GM12864 (cell line): ENCODE measurements around the gene SHROOM2.

ENCODE experiments used
- DNase-seq: peaks from one replicate; pipeline ENCODE4 v3.0.0-alpha.2; 2011; ENCODE audit warnings: low read depth
- H3K4me3 ChIP-seq: 2 replicates; pipeline ENCODE4 v1.5.1; 2011; ENCODE audit warnings: mild to moderate bottlenecking, low read depth, low read length, control low read depth
- TF ChIP-seq, protein P1 (sequence below): IDR thresholded peaks from 2 replicates; pipeline ENCODE4 v1.5.1; 2011; ENCODE audit warnings: low read depth, mild to moderate bottlenecking, moderate library complexity, low read length, control low read depth, inconsistent platforms; ENCODE audit errors: missing control alignments

SHROOM2 gene

DNA sequence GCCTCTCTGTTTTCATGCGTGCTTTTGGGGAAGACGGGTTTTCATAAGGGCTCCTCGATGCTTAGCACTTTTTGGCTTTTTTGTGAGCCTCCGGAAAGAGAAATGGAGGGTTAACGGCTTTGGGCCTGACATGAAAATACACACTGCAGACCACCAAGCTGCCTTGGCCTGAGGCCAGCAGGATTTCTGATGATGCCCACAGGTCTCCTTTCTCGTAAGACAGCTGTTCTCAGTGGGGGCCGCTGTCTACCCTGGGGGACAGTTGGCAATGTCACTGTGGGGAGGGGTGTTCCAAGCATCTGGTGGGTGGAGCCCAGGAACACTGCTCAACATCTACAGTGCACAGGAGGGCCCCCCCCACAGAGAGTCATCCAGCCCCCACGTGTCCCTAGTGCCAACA lies 151.5 kb downstream of the SHROOM2 start:
- TF ChIP-seq, protein P1, sequence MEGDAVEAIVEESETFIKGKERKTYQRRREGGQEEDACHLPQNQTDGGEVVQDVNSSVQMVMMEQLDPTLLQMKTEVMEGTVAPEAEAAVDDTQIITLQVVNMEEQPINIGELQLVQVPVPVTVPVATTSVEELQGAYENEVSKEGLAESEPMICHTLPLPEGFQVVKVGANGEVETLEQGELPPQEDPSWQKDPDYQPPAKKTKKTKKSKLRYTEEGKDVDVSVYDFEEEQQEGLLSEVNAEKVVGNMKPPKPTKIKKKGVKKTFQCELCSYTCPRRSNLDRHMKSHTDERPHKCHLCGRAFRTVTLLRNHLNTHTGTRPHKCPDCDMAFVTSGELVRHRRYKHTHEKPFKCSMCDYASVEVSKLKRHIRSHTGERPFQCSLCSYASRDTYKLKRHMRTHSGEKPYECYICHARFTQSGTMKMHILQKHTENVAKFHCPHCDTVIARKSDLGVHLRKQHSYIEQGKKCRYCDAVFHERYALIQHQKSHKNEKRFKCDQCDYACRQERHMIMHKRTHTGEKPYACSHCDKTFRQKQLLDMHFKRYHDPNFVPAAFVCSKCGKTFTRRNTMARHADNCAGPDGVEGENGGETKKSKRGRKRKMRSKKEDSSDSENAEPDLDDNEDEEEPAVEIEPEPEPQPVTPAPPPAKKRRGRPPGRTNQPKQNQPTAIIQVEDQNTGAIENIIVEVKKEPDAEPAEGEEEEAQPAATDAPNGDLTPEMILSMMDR = no peak
- no peak overlapping the region for H3K4me3 ChIP-seq
- DNase-seq = no peak

DNA sequence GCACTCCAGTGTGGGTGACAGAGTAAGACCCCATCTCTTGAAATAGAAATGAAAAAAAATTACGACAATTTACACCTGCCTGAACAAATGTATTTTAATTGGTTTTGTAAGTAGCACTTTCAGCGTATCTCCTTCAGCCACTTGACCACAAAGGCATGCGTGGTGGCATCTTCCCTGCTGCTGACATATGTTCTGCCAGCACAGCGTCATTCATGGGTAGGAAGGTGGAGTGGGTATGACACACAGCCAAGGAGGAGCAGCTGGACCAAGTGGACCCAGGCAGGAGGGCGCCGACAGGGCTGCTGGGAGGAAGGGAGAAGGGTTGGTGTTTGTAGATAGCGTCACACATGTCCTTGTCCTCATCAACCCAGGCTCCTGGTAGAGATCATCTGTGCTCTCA lies 152.3 kb downstream of the SHROOM2 start:
- no peak overlapping the region for H3K4me3 ChIP-seq
- no peak for DNase-seq
- TF ChIP-seq, protein P1 = no peak

DNA sequence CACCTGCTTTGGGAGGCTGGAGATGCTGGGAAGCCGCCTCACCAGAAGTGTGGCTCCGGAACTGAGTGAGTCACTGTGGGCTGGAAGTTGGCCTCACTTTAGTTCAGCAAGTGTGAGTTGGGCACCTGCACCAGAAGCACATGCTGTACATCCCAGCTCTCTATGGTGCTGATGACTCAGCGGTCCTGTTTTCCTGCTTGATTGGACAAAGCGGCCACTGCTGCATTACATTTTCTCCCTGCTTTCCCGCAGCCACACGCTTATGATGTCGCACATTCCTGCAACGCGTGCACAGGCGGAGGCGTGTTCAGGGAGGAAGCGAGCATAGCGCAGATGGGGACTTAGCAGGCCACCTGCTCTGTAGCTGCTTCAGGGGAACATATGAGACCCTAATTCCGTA lies 154.2 kb downstream of the SHROOM2 start:
- no peak overlapping the region for H3K4me3 ChIP-seq
- DNase-seq = no peak
- TF ChIP-seq, protein P1 = no peak

DNA sequence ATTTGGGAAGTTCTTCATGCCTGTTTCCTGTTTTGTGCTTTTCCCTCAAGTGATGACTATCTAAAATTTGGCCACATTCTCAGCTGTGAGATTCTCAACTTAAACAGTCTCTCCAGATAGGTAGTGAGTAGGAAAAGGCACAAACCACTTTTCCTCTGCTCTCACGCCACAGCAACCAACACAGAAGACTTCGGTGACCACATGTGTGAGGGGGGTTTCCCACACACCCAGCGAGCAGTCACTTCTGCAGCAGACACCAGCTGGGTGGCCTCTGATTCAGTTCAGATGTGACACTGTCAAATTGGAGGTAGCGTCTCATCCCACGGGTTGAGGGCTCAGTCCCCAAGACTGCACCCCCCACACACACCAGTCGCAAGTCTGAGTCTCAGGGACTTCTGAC lies 155.9 kb downstream of the SHROOM2 start:
- DNase-seq = peak; percentile 68
- no peak overlapping the region for H3K4me3 ChIP-seq
- TF ChIP-seq, protein P1 = no peak

DNA sequence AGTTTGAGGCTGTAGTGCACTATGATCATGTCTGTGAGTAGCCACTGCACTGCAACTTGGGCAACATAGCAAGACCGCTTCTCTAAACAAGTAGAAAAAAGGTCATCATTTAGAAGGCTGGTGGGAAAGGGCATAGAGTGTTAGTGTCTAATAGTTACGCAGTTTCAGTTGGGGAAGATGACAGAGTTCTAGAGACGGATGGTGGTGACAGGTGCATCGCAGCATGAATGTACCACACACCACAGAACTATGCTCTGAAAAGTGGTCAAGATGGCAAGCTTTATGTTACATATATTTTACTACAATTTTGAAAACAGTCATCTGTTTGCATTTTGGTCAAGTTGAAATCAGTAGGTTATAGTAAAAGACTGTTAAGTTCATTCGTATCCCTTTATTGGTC lies 157.2 kb downstream of the SHROOM2 start:
- no peak overlapping the region for H3K4me3 ChIP-seq
- TF ChIP-seq, protein P1 = no peak
- no peak for DNase-seq

DNA sequence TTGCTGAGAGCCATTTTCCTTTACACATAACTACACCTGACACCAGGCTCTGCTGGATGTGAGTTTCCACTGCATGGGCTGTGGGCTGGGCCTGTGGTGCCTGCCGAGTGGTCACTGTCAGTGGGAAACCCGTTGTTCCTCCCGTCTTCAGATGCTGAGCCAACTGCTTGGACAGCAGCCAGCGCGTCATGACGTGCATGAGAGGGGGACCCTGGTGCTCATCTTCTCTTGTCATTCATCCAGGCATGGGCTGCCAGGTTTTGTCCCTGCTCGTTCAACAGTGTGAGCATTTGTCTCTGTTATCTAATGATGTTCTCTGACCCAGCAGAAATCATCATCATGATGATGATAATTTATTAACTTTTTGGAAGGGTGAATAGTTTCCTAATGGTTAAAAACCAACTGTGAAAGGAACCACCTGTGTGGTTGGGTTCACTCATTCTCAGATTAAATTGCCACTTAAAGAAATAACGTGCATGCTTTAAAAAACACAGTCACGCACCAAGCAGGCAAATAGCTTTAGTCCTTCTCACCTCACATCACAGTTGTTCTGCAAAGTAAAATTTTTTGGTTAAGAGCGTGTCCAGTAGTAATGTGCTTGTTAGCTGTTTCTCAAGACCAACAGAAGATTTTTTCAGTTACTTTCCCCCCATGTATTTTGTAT lies 161.0 kb downstream of the SHROOM2 start:
- no peak overlapping the region for H3K4me3 ChIP-seq
- DNase-seq = no peak
- TF ChIP-seq, protein P1 = no peak

DNA sequence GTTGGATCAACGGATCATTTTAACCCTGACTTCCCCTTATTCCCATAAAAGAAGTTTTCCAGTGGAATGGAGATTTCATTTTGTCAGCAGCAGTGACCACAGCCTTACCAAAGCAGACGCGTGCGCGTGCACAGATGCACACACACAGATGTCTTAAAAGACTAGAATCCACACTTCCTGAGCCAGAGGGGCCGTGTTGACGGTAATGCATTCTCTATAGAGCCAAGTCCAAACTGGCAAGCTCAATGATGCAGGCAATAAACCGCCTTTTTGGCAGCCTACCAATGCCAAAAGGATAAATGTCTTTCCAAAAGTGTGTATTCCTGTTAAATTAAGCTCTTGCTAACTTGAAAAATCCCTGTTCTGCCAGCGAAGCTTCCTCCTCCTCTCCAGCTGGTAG lies 162.2 kb downstream of the SHROOM2 start:
- no peak overlapping the region for H3K4me3 ChIP-seq
- DNase-seq = no peak
- TF ChIP-seq, protein P1 = no peak
